C4-2B (cell line): ENCODE results near the gene CD96.

Experiments used
- CTCF ChIP-seq: fragments of 450-650 bp; conservative IDR thresholded peaks from 2 replicates; pipeline ENCODE4 v1.5.1; 2017; ENCODE audit warnings: mild to moderate bottlenecking
- ZFX ChIP-seq: fragments of 450-650 bp; IDR thresholded peaks from 2 replicates; pipeline ENCODE4 v1.6.1; 2017

- TF ChIP-seq CTCF (no peak), ZFX (no peak)
Measured at GRCh38 chr3:111571907-111572460, 30.0 kb downstream of the CD96 start.
